Superior temporal gyrus (tissue), 1 donor: ENCODE data around the gene YY1AP1.
"Not testable (repeated sequence)": the region's sequence is repeated elsewhere in the genome, so short reads cannot be mapped to it uniquely, and the experiment has no call there.

Source experiments
- DNase-seq: peaks from one replicate; pipeline ENCODE4 v3.0.0-alpha.2; 2016; ENCODE audit errors: extremely low spot score

The YY1AP1 gene

DNA sequence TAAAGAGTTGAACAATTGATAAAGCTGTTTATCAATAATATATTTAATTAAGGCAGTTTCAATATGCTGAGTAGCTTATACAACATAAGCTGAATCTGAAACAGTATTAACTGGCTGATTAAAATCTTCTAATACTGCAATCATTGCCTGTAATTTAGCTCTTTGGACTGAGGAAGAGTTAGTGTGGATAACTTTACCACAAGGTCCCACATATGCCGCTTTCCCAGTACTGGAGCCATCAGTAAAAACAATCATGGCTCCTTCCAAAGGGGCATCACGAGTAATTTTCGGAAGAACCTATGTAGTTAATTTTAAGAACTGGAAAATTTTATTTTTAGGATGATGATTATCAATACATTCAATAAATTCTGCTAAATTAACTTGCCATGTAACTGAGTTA lies 7.0 kb upstream of the YY1AP1 start:
- DNase-seq = no peak

DNA sequence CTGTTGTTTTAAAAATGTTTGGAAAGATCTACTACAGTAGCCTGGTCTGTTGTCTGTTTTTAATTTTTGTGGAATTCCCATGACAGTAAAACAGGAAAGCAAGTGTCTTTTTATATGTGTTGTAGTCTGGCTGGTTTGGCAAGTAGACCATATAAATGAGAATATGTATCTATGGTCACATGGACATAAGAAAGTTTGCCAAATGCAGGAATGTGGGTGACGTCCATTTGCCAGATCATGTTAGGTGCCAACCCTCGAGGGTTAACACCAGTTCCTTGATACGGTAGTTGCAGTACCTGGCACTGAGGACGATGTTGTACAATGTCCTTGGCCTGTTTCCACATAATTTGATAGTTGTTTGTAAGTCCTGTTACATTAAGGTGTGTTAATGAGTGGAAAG lies 6.5 kb upstream of the YY1AP1 start:
- no peak for DNase-seq

DNA sequence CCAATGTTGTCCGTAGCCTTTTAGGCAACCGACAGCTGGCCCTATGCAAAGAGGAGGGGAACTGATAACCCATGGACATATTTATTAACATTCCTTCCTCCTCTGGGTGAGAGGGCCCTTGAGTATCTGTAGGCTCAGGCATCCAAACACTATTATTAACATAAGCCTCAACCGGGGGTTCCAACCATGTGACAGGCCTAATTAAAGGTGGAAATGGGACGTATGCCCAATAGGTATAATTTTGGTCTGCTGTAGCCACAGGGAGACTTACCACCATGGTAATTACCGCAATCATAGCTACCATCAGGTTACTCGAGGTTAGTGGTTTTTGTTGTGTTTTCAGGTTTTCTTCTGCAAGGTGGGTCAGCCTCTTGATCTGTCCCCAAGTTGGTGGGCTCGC lies 5.6 kb upstream of the YY1AP1 start:
- DNase-seq = no peak

DNA sequence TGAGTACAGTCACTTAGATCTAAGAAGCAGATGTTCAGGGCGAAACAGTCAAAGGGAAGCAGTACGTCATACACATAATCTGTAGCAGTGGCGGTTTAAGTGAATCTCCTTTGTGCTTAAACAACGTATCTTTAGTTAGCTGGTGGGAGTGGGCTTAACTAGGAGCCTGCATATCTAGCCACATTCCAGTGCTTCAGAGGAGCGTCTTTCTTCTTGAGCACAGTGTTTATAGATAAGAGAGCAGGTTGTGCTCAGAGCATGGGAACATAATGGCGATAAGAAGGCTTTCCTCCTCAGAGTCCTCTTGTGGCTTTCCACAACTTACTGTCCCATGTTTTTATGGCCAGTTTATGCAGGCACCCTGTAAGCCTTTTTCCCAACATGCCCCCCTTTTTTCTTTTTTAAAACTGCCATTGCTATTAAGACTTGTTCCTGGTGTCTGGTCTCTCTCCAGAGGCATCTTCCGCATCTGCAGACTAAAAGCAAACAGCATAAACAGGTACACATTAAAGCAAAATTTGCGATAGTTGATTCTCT lies 3.5 kb upstream of the YY1AP1 start:
- DNase-seq = no peak

DNA sequence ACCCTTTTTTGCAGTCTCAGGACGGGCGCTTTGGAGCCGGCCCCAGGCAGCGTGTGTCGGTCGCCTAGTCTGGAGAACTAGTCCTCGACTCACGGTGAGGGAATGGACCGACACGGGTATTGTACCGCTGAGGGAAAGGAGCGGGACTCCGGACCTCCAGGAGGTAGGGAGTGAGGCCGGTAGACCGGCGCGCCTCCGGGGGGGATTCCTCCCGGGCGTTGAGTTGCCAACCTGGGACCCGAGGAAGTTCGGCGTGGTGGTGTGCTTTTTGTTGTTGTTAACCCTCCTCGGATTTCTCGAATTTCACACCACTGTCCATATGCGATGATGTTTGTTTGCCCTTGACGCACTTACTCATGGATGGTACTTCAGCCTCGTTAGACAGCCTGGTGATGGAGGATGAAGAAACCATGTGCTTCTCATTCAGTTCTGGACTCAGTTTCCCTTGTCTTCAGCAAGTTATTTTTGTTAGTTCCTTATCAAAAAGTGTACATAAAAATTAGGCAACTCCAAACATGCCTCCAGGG lies 570 bp upstream of the YY1AP1 start, which contains the start of gene DAP3:
TSS of gene DAP3 (plus strand) at position 11 of the 527 bp plus-strand sequence. CDS start 20,689 bp downstream, outside the sequence.
- not testable (repeated sequence) for DNase-seq

DNA sequence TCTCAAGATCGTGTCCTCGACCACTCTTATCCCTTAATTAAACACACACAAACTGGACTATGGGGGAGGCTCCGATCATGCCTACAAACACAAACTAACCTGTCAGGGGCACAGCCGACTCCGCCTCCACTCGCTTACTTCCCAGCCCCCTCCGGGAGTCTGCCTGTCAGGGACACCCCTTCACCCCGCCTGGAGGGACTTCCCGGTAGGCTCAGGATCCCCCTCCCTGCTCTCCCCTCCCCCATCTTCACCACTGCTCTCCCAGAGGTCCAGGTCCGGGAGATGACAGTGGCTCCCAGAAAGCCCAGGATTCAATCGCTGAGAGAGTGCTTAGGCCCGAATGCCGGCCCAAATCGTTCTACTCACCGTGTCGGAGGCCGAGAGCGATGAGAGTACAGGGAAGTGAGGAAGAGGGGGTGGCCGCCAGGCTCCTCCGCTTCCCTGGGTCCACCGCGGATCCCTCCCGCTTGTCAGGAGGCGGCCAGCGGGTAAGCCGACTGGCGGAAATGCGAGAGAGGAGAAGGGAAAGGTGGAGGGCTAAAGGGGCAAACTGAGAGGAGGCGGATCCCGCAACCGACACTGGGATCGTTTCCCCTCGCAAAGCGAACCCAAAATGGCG lies 760 bp downstream of the YY1AP1 start:
- DNase-seq = not testable (repeated sequence)

DNA sequence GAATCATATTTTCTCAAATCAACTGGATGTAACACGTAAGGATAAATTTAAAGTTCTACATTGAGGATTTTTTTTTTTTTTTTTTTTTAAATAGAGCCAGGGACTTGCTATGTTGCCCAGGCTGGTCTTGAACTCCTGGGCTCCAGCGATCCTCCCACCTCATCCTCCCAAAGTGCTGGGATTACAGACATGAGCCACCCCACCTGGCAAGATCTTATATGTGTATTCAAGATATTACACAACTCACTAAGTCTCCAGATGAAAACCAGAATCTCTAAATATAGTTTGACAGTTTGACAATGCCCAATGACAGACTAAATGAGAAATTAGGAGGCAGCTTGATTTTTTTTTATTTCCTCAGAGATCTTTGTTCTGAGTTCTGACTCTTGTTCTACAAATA lies 6.8 kb downstream of the YY1AP1 start:
- no peak for DNase-seq

DNA sequence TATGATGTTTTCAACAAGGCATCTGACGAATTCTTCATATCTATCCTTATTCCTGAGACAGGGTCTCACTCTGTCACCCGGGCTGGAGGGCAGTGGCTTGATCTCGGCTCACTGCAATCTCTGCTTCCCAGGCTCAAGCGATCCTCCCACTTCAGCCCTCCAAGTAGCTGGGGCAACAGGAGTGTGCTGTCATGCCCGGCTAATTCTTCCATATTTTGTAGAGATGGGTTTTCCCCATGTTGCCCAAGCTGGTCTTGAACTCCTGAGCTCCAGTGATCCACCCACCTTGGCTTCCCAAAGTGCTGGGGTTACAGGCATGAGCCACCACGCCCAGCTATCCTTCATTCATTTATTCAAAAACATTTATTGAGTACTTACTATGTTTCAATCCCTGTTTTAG lies 8.0 kb downstream of the YY1AP1 start:
- no peak for DNase-seq

DNA sequence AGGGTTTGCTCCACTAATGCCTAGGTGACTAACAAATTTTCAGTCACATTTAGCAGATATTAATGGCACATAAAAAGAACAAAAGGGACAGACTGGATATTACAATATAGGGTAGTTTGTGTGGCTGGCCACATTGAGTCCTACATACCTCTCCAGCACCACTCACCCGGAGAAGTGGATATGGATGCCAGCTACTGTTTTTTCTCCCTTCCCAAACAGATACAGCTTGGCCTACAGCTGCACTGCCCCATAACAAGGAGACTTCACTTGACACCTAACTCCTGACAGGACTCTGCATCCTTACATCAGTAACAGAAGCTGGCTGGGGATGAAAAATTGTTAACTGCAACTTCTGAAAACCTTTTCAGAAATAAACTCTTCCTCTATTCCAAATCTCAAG lies 9.6 kb downstream of the YY1AP1 start:
- not testable (repeated sequence) for DNase-seq

DNA sequence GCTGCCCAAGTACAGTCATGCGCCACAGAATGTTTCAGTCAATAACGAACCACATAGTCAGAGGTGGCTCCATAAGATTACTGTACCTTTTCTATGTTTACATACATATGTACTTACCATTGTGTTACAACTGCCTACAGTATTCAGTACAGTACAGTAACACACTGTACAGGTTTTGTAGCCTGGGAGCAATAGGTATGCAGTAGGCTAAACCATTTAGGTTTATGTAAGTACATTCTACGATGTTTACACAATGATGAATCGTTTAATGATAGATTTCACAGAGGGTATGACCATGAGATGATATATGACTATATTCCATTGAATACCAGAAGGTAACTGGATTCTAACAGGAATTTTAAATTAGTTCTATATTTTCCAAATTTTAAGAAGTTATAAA lies 10.5 kb downstream of the YY1AP1 start:
- DNase-seq = no peak

DNA sequence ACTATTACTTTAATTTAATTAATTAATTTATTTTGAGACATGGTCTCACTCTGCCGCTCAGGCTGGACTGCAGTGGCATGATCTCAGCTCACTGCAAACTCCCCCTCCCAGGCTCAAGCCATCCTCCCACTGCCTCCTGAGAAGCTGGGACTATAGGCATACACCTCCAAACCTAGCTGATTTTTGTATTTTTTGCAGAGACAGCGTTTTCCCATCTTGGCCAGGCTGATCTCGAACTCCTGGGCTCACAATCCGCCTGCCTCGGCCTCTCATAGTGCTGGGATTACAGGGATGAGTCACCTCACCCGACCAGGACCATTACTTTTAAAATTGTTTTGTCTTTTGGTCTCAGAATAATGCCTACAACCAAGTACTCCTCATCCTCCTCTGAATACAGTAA lies 15.6 kb downstream of the YY1AP1 start:
- DNase-seq = no peak

DNA sequence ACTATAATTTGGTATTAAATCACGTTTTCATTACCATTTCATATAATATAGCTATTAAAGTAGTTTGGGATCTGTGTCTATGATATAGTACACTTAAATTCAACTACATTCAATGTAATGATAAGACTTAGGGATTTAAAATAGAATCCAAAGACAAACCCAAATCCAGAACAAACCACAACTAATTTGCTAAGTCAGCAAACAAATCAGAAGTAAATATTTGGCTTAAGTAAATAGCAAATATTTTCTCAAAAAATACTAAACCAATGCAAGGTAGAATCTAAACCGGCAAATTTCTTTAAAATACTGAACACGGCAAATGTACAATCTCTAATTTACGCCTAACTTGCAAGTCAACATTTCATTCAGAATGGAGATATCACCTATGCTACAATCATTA lies 16.8 kb downstream of the YY1AP1 start:
- DNase-seq = no peak

DNA sequence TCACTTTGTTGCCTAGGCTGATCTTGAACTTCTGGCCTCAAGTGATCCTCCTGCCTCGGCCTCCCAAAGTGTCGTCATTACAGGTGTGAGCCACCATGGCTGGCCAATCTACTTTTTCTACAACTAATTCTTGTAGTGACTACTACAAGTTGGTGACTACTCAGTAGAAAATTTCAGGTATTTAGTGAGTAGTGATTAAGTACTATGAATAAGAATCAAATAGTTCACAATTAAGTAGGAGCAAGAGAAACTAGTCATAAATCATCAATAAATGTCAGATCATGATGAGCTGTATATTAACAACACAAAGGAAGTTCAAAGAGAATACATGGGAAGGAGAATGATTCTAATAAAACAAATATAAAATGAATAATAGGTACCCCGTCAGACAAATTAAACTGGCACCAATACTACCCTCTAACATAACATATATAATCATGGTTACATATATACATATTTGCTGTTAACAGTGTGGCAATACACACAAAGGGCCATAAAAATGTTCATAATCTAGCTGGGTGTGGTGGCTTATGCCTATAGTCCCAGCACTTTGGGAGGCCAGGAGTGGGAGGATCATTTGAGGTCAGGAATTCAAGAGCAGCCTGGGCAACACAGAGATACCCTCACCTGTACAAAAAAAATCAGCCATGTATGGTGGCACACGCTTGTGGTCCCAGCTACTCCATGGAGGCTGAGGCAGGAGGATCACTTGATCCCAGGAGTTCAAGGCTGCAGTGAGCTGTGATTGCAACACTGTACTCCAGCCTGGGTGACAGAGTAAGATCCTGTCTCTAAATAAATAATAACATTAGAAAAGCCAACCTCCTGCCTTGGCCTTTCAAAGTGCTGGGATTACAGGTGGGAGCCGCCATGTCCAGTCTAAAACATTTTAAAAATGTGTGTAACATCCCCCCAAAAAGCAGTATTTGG lies 19.1 kb downstream of the YY1AP1 start:
- DNase-seq = no peak

DNA sequence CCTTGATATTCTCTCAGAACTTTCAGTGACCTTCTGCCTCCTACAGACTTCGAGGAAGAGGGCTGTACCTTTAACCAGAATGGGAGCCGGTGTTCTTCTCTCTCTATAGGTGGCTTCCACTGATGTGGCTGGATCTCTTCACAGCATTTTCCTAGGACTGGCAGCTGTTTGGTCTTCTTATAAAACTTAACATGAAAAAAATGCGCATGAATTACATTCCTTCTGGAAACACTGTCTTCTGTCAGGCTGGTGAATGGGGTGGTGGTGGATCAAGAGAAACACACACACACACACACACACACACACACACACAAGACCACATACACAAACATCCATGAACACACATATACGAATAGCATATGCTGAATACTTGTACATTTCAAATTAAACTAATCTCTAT lies 27.3 kb downstream of the YY1AP1 start:
- DNase-seq = not testable (repeated sequence)

DNA sequence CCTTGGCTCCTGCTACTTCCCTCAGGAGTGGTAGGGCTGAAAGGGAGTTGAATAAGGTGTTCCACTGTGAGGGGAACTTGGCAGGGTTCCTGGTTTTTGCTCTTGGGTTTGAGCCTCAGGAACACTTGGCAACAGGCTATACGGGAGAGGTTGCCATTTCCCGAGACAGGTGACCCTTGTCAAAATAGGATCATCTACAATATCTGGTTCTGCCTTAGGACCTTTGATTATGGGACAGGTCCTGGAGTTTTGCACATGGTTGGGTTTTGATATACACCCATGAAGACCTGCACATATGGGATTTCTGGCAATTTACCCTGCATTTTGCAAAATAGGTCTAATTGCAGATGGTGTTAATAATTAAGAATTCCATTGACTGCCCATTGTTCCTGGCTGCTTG lies 31.1 kb downstream of the YY1AP1 start:
- no peak for DNase-seq

DNA sequence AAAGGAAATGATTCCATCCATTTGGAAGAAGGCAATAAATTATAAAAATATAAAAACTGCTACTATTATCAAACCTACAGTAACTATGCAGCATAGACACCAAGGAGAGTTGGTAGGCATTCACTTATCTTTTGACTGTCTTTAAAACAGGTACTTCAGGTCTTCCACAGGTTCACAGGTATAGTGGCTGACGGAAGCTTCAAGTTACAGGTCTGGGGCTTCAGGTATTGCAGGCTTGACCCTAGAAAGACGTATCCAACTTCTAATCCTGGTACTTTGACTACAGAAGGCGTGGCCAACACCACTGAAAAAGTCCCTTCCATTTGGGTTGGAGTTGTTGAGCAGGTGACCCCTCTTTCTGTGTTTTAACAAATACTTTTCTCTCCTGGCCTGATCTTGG lies 35.6 kb downstream of the YY1AP1 start:
- DNase-seq = no peak

DNA sequence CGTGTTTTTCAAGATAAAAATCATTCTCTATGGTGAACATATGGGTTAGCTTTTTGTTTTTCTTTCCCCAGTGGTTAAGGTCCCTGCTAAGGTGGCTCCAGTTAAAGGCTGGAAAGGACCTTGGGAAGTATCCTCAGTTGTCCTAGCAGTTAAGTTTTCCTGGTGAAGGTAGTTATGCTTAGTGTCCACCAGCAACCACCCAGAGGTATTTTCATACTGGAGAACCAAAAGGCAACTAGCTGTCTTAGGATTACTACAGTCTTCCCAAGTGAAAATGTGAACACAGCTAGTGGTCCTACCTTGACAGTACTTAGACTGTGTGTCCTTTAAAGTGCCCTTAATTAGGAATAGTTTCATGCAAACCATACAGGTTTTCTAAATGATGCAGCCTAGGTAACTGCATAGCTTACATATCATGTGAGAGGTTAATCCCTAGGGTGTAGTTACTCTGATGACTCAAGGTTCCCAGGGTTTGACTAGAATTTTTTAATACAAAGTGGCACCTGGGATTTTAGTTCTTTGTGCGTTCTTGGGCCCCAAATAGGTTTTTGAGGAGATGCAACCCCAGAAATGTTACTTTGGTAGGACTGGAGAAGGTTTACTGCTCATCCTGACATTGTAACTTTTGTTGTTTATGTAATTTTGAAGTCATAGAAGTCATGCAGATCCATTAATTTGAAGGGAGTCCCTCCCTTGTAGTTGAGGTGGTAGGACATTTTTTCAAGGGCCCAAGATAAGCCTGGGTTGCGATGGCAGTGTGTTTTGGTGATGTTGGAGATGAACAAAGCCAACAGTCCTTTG lies 36.5 kb downstream of the YY1AP1 start:
- DNase-seq = no peak

DNA sequence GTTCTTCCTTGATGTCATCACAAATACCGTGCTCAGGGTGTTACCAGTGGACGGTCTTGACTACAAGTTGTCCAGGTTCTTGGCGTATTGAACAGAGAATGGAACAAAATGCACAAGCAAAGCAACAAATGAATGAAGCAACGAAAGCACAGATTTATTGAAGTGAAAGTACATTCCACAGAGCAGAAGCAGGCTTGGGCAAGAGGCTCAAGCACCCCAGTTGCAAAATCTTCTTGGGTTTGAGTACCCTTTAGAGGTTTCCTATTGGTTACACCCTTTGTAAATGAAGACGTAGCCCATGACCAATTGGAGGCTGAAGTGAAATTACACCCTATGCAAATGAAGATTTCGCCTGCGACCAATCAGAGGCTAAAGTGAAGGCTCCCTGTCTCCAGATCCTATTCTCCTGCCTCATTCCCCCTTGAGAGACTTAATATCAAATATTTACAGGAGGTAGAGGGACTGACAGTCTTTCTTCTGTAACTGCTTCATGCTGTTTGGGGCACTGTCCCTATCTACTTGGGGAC lies 38.3 kb downstream of the YY1AP1 start:
- DNase-seq = no peak

DNA sequence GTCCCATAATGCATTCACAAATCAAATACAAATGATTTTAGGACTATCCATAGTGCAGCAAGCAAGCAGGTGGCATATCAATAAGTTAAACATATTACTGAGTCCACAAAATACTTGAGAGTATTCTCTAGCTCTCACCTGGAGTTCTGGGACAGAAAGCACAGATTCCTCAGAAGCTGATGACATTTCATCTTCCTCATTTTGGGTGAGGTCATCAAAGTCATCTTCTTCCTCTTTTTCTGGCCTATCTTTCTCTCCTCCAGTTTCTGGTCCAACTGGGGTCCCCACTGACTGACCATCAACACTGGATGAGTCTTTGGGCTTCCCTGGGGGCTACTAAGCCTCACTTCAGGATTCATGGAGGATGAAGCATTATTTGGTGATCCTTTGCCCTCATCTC lies 38.9 kb downstream of the YY1AP1 start:
- no peak for DNase-seq

DNA sequence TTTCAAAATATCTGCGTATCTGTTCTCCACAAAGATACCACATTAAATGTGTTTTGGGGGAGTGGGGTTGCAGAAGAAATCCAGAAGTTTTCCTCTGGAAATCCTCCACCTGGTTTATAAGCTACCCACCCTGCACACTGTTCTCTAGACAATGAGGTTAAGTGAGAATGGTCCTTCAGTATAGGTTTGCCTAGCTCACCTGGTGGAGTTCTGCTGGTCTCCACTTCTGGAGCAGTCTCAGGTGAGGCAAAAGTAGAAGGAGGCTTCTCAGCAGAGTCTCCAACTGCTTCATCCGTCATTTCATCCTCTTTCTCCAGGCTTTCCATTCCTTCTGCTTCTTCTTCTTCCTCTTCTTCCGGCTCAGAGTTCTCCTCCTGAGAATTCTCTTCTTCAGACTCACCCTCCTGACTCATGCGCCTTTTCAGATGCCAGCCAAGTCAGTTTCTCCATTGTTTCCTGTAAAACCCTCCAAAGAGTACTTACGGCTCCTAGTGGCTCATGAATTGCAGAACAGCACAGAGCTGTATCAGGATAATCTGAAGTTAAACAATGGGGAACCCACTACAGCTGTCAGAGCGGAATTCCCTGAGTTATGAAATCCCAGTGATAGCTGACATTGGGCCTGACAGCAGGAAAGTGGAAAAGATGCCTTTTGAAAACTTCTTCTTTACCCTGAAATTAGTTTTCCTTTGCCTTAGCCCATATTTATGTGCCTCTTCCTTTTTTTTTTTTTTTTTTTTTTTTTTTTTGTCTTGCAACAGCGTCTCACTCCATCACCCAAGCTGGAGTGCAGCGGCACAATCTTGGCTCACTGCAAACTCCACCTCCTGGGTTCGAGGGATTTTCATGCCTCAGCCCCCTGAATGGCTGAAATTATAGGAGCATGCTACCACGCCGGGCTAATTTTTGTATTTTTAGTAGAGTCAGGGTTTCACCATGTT lies 40.1 kb downstream of the YY1AP1 start:
- peak; percentile 75 for DNase-seq
